HL-60 (cell line): ENCODE results near the gene FERMT2.

Experiments used
- DNase-seq, 2 experiments: peaks; one replicate each; pipeline ENCODE4 v3.0.0-alpha.2; 2010 to 2020; ENCODE audit warnings: low read depth in 1 of 2, low spot score in 1 of 2
- H3K27ac ChIP-seq: fragments of 250-450 bp; sonication (Bioruptor Pico); replicated peaks from 2 replicates; pipeline ENCODE4 v1.5.1; 2020; ENCODE audit warnings: mild to moderate bottlenecking, moderate library complexity
- H3K27me3 ChIP-seq: fragments of 250-450 bp; sonication (Bioruptor Pico); 2 replicates; pipeline ENCODE4 v1.5.1; 2021; ENCODE audit warnings: mild to moderate bottlenecking, moderate library complexity; ENCODE audit not compliant: insufficient read depth, poor library complexity, severe bottlenecking
- H3K4me3 ChIP-seq: replicated peaks from 2 replicates; pipeline ENCODE4 v1.5.1; 2011; ENCODE audit warnings: mild to moderate bottlenecking, control low read depth, low read length; ENCODE audit not compliant: insufficient read depth
- GABPA ChIP-seq: IDR thresholded peaks from 2 replicates; pipeline ENCODE4 v1.6.1; 2012; ENCODE audit warnings: low read depth
- POLR2AphosphoS5 ChIP-seq: IDR thresholded peaks from 2 replicates; pipeline ENCODE4 v1.6.1; 2012; ENCODE audit warnings: low read depth
- SPI1 ChIP-seq: IDR thresholded peaks from 2 replicates; pipeline ENCODE4 v1.6.1; 2012; ENCODE audit warnings: low read depth, mild to moderate bottlenecking, borderline replicate concordance
- TF ChIP-seq, protein P1 (sequence below): IDR thresholded peaks from 2 replicates; pipeline ENCODE4 v1.6.1; 2012; ENCODE audit warnings: low read depth; ENCODE audit not compliant: insufficient replicate concordance
- TF ChIP-seq, protein P2 (sequence below): IDR thresholded peaks from one replicate; pipeline ENCODE4 v1.5.1; 2011; ENCODE audit warnings: low read length, control low read depth, inconsistent platforms; ENCODE audit not compliant: insufficient read depth

The FERMT2 gene

DNA sequence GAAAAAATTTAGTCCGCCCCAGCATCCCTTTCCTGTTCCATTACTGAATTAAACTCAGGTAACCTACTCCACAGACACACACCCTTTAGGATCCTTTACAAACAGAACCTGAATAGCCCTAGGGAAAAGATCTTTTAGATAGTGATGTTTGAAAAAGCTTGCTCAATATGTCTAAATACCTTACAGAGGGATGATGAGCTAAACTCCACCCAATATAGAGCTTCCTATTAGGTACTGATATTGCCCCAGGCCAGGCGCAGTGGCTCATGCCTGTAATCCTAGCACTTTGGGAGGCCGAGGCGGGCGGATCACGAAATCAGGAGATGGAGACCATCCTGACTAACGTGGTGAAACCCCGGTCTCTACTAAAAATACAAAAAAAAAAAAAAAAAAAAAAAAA, 50.1 kb downstream of the FERMT2 start:
- no peak for DNase-seq
- TF ChIP-seq POLR2AphosphoS5 (no peak), SPI1 (no peak), GABPA (no peak)
- TF ChIP-seq, protein P1, sequence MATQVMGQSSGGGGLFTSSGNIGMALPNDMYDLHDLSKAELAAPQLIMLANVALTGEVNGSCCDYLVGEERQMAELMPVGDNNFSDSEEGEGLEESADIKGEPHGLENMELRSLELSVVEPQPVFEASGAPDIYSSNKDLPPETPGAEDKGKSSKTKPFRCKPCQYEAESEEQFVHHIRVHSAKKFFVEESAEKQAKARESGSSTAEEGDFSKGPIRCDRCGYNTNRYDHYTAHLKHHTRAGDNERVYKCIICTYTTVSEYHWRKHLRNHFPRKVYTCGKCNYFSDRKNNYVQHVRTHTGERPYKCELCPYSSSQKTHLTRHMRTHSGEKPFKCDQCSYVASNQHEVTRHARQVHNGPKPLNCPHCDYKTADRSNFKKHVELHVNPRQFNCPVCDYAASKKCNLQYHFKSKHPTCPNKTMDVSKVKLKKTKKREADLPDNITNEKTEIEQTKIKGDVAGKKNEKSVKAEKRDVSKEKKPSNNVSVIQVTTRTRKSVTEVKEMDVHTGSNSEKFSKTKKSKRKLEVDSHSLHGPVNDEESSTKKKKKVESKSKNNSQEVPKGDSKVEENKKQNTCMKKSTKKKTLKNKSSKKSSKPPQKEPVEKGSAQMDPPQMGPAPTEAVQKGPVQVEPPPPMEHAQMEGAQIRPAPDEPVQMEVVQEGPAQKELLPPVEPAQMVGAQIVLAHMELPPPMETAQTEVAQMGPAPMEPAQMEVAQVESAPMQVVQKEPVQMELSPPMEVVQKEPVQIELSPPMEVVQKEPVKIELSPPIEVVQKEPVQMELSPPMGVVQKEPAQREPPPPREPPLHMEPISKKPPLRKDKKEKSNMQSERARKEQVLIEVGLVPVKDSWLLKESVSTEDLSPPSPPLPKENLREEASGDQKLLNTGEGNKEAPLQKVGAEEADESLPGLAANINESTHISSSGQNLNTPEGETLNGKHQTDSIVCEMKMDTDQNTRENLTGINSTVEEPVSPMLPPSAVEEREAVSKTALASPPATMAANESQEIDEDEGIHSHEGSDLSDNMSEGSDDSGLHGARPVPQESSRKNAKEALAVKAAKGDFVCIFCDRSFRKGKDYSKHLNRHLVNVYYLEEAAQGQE: no peak
- TF ChIP-seq, protein P2, sequence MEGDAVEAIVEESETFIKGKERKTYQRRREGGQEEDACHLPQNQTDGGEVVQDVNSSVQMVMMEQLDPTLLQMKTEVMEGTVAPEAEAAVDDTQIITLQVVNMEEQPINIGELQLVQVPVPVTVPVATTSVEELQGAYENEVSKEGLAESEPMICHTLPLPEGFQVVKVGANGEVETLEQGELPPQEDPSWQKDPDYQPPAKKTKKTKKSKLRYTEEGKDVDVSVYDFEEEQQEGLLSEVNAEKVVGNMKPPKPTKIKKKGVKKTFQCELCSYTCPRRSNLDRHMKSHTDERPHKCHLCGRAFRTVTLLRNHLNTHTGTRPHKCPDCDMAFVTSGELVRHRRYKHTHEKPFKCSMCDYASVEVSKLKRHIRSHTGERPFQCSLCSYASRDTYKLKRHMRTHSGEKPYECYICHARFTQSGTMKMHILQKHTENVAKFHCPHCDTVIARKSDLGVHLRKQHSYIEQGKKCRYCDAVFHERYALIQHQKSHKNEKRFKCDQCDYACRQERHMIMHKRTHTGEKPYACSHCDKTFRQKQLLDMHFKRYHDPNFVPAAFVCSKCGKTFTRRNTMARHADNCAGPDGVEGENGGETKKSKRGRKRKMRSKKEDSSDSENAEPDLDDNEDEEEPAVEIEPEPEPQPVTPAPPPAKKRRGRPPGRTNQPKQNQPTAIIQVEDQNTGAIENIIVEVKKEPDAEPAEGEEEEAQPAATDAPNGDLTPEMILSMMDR: no peak
- no peak overlapping the region for H3K27ac ChIP-seq
- no peaks in the 10 kb centered on the region for H3K27me3 ChIP-seq
- no peak overlapping the region for H3K4me3 ChIP-seq

- Histone ChIP-seq H3K27ac (no peak overlapping the region), H3K4me3 (no peak overlapping the region), H3K27me3 (peaks cover 3% of the 10 kb centered on the region)
- no peak for DNase-seq
- TF ChIP-seq POLR2AphosphoS5 (no peak), SPI1 (no peak), GABPA (no peak)
- TF ChIP-seq, protein P1: no peak
- TF ChIP-seq, protein P2: no peak
Measured at GRCh38 chr14:52898496-52898895, 52.4 kb downstream of the FERMT2 start.

DNA sequence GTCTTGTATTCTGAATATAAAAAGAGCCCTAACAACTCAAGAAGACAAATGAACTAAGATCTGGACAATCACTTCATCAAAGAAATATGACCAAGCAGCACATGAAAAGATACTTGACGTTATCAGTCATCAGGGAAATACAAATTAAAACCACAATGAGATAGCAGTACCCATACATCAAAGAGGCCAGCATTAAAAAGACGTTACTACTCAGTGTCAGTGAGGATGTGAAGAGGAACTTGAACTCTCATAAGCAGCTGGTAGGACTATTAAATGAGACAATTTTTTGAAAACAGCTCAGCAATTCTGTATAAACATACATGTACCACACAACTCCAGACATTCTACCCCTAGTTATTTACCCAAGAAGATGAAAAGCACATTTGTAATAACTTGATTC, 55.9 kb downstream of the FERMT2 start:
- no peak overlapping the region for H3K4me3 ChIP-seq
- peaks cover 3% of the 10 kb centered on the region for H3K27me3 ChIP-seq
- H3K27ac ChIP-seq: no peak overlapping the region
- TF ChIP-seq, protein P2: no peak
- TF ChIP-seq SPI1: no peak
- TF ChIP-seq, protein P1: no peak
- TF ChIP-seq GABPA: no peak
- no peak for DNase-seq
